Measurements from ENCODE around the gene NECAB2.

DNA sequence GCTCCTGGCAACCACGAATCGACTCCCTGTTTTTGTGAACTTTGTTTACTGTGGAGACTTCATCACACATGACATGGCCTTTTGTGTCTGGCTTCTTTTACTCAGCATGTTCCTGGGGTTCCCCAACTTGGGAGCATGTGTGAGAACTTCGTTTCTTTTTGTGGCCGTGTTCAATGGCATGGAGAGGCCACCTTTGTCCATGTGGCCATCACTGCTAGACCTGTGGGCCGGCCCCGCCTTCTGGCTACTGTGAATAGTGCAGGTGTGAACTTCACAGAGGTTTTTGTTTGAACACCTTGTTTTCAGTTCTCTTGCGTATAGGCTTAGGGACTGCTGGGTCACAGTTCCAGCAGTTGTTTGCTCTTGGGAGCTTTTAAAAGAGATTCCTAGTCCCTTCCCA is 80.2 kb downstream of the NECAB2 start:
- TF ChIP-seq, protein P1, sequence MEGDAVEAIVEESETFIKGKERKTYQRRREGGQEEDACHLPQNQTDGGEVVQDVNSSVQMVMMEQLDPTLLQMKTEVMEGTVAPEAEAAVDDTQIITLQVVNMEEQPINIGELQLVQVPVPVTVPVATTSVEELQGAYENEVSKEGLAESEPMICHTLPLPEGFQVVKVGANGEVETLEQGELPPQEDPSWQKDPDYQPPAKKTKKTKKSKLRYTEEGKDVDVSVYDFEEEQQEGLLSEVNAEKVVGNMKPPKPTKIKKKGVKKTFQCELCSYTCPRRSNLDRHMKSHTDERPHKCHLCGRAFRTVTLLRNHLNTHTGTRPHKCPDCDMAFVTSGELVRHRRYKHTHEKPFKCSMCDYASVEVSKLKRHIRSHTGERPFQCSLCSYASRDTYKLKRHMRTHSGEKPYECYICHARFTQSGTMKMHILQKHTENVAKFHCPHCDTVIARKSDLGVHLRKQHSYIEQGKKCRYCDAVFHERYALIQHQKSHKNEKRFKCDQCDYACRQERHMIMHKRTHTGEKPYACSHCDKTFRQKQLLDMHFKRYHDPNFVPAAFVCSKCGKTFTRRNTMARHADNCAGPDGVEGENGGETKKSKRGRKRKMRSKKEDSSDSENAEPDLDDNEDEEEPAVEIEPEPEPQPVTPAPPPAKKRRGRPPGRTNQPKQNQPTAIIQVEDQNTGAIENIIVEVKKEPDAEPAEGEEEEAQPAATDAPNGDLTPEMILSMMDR (IDR thresholded peaks at IDR 0.05; ENCODE audit: poor library complexity, severe bottlenecking), result peak; percentile 20
- TF ChIP-seq EP300 (conservative IDR thresholded peaks at IDR 0.05; ENCODE audit: poor library complexity, severe bottlenecking) (no peak), POLR2AphosphoS5 (IDR thresholded peaks at IDR 0.05) (no peak), EZH2 (IDR thresholded peaks at IDR 0.05; ENCODE audit: borderline replicate concordance, insufficient read depth, low read length, poor library complexity, severe bottlenecking) (no peak), RAD21 (conservative IDR thresholded peaks at IDR 0.05) (no peak), SMC3 (conservative IDR thresholded peaks at IDR 0.05; ENCODE audit: poor library complexity) (no peak), TAF1 (IDR thresholded peaks at IDR 0.05; ENCODE audit: low read depth) (no peak), MXI1 (conservative IDR thresholded peaks at IDR 0.05; ENCODE audit: poor library complexity, severe bottlenecking) (no peak)
- TF ChIP-seq, protein P2, sequence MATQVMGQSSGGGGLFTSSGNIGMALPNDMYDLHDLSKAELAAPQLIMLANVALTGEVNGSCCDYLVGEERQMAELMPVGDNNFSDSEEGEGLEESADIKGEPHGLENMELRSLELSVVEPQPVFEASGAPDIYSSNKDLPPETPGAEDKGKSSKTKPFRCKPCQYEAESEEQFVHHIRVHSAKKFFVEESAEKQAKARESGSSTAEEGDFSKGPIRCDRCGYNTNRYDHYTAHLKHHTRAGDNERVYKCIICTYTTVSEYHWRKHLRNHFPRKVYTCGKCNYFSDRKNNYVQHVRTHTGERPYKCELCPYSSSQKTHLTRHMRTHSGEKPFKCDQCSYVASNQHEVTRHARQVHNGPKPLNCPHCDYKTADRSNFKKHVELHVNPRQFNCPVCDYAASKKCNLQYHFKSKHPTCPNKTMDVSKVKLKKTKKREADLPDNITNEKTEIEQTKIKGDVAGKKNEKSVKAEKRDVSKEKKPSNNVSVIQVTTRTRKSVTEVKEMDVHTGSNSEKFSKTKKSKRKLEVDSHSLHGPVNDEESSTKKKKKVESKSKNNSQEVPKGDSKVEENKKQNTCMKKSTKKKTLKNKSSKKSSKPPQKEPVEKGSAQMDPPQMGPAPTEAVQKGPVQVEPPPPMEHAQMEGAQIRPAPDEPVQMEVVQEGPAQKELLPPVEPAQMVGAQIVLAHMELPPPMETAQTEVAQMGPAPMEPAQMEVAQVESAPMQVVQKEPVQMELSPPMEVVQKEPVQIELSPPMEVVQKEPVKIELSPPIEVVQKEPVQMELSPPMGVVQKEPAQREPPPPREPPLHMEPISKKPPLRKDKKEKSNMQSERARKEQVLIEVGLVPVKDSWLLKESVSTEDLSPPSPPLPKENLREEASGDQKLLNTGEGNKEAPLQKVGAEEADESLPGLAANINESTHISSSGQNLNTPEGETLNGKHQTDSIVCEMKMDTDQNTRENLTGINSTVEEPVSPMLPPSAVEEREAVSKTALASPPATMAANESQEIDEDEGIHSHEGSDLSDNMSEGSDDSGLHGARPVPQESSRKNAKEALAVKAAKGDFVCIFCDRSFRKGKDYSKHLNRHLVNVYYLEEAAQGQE (IDR thresholded peaks at IDR 0.05; ENCODE audit: borderline replicate concordance), result no peak

Measured in neural cell (in vitro differentiated cells).